Cardiac muscle cell (in vitro differentiated cells and primary cell): Measurements from ENCODE around the gene TRAF5. TPM values are rescaled to one million over a fixed set of nuclear protein-coding genes. Genes with fewer than 3 reads are reported as not detected.

Experiments used
- DNase-seq, 2 donors: peaks; one replicate each; pipeline versions ENCODE4 v3.0.0 to v3.0.0-alpha.2; 2010 to 2017; ENCODE audit warnings: low read depth in 1 of 2, low spot score in 1 of 2
- H3K27ac ChIP-seq: fragments of 200-600 bp; sonication (generic); 2 replicates; pipeline ENCODE4 v1.5.1; 2016
- H3K27me3 ChIP-seq: fragments of 200-600 bp; sonication (generic); 2 replicates; pipeline ENCODE4 v1.6.0; 2016; ENCODE audit warnings: control low read depth
- H3K36me3 ChIP-seq: fragments of 200-600 bp; sonication (generic); 2 replicates; pipeline ENCODE4 v1.5.1; 2016; ENCODE audit warnings: control low read depth
- H3K4me1 ChIP-seq: fragments of 200-600 bp; sonication (generic); 2 replicates; pipeline ENCODE4 v1.8.1; 2017; ENCODE audit warnings: low read depth, mild to moderate bottlenecking, mixed run types
- H3K4me3 ChIP-seq: fragments of 200-600 bp; sonication (generic); 2 replicates; pipeline ENCODE4 v1.5.1; 2016; ENCODE audit warnings: mild to moderate bottlenecking
- H3K9me3 ChIP-seq: fragments of 200-600 bp; sonication (generic); 2 replicates; pipeline ENCODE4 v1.5.1; 2017; ENCODE audit warnings: low read depth, mild to moderate bottlenecking, control low read depth
- polyA plus RNA-seq: library from polyadenylated mRNA; unstranded; fragments of >200 nt; fragmentation: Nextera tagmentation; extraction: Ambion mirVana; gene quantifications from 2 replicates; pipeline ENCODE4 v1.2.1, GENCODE V29; 2016
- total RNA-seq: library from RNA; depleted of rRNA; stranded (reverse); fragments of >200 nt; gene quantifications from 2 replicates; pipeline ENCODE4 v1.2.3, GENCODE V29; 2016
- TF ChIP-seq, protein P1 (sequence below): IDR thresholded peaks from 2 replicates; pipeline ENCODE4 v1.5.1; 2012; ENCODE audit warnings: low read depth, mild to moderate bottlenecking, low read length

The TRAF5 gene
- total and polyA plus RNA-seq, 2 experiments from 2014 or later, result 3.9 to 8.7 TPM

DNA sequence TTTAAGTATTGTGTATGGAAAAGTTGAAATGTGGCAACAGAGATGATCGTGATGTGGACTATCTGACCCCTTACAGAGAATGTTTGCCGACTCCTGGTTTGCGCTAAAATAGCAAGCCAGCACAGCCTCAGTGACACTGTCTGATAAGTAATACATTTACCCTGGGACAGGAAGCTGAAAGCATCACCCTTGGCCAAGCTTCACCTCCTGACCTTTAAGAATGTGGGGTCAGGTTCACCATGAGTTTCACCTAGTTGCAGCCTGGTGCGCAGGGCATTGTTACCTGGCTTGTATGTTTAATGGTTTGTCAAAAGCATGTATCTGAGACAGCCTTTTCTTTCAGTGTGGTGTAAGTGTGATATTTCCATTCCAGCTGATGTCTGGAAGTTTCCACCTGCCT is 29.2 kb downstream of the TRAF5 start:
- Histone ChIP-seq H3K9me3 (no peaks in the 10 kb centered on the region), H3K27ac (no peak overlapping the region), H3K36me3 (no peaks in the 10 kb centered on the region), H3K4me1 (no peaks in the 10 kb centered on the region), H3K27me3 (no peaks in the 10 kb centered on the region), H3K4me3 (no peak overlapping the region)
- DNase-seq, result no peak
- TF ChIP-seq, protein P1, sequence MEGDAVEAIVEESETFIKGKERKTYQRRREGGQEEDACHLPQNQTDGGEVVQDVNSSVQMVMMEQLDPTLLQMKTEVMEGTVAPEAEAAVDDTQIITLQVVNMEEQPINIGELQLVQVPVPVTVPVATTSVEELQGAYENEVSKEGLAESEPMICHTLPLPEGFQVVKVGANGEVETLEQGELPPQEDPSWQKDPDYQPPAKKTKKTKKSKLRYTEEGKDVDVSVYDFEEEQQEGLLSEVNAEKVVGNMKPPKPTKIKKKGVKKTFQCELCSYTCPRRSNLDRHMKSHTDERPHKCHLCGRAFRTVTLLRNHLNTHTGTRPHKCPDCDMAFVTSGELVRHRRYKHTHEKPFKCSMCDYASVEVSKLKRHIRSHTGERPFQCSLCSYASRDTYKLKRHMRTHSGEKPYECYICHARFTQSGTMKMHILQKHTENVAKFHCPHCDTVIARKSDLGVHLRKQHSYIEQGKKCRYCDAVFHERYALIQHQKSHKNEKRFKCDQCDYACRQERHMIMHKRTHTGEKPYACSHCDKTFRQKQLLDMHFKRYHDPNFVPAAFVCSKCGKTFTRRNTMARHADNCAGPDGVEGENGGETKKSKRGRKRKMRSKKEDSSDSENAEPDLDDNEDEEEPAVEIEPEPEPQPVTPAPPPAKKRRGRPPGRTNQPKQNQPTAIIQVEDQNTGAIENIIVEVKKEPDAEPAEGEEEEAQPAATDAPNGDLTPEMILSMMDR, result no peak

- Histone ChIP-seq H3K9me3 (no peaks in the 10 kb centered on the region), H3K27ac (no peak overlapping the region), H3K36me3 (no peaks in the 10 kb centered on the region), H3K4me1 (no peaks in the 10 kb centered on the region), H3K4me3 (no peak overlapping the region), H3K27me3 (no peaks in the 10 kb centered on the region)
- DNase-seq, result peak in 1 of 2 donors; percentile 70
- TF ChIP-seq, protein P1, result no peak
Measured at GRCh38 chr1:211356723-211357407, 30.2 kb downstream of the TRAF5 start.

GRCh38 chr1:211358685-211359084 is 32.1 kb downstream of the TRAF5 start:
- Histone ChIP-seq H3K9me3 (no peaks in the 10 kb centered on the region), H3K4me1 (no peaks in the 10 kb centered on the region), H3K27ac (no peak overlapping the region), H3K36me3 (no peaks in the 10 kb centered on the region), H3K4me3 (no peak overlapping the region), H3K27me3 (no peaks in the 10 kb centered on the region)
- DNase-seq, result no peak
- TF ChIP-seq, protein P1, result no peak

DNA sequence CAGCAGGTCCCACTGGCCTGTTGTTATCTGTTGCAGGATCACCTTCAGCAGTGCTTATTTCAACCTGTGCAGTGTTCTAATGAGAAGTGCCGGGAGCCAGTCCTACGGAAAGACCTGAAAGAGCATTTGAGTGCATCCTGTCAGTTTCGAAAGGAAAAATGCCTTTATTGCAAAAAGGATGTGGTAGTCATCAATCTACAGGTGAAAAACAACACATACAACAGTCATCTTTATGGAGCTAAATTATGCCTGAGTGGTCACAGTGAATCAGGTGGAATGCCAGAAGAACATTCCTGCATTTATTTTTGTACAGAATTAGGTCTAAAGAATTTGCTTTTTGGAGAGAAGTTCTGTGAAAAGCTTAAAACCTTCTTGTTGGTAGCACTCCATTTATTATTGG is 33.2 kb downstream of the TRAF5 start:
- no peak overlapping the region for H3K4me3 ChIP-seq
- no peak for DNase-seq
- H3K27me3 ChIP-seq, result no peaks in the 10 kb centered on the region
- H3K36me3 ChIP-seq, result no peaks in the 10 kb centered on the region
- H3K27ac ChIP-seq, result no peak overlapping the region
- no peaks in the 10 kb centered on the region for H3K9me3 ChIP-seq
- H3K4me1 ChIP-seq, result no peaks in the 10 kb centered on the region
- TF ChIP-seq, protein P1, result no peak

DNA sequence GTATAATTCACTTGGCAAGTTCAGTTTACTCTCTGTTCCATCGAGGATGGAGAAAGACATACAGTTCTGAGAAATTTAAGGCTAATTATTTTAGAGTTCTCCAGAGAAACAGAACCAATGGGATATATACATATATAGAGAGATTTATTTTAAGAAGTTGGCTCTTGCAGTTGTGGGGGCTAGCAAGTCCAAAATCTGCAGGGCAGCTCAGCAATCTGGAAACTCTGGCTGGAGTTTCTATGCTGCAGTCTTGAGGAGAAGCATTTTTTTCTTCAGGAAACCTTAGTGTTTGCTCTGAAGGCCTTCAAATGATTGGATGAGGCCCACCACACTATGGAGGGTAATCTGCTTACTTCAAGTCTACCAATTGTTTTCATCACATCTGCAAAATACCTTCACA is 34.6 kb downstream of the TRAF5 start:
- no peaks in the 10 kb centered on the region for H3K36me3 ChIP-seq
- no peak overlapping the region for H3K27ac ChIP-seq
- DNase-seq, result no peak
- no peaks in the 10 kb centered on the region for H3K27me3 ChIP-seq
- no peak overlapping the region for H3K4me3 ChIP-seq
- no peaks in the 10 kb centered on the region for H3K9me3 ChIP-seq
- TF ChIP-seq, protein P1, result no peak
- H3K4me1 ChIP-seq, result no peaks in the 10 kb centered on the region

GRCh38 chr1:211369640-211370039 is 43.0 kb downstream of the TRAF5 start:
- H3K4me3 ChIP-seq, result no peak overlapping the region
- no peaks in the 10 kb centered on the region for H3K27me3 ChIP-seq
- no peak overlapping the region for H3K27ac ChIP-seq
- H3K9me3 ChIP-seq, result no peaks in the 10 kb centered on the region
- DNase-seq, result no peak
- H3K36me3 ChIP-seq, result no peaks in the 10 kb centered on the region
- TF ChIP-seq, protein P1, result no peak
- H3K4me1 ChIP-seq, result no peaks in the 10 kb centered on the region
